ENCODE measurements around the gene KRT222.

DNA sequence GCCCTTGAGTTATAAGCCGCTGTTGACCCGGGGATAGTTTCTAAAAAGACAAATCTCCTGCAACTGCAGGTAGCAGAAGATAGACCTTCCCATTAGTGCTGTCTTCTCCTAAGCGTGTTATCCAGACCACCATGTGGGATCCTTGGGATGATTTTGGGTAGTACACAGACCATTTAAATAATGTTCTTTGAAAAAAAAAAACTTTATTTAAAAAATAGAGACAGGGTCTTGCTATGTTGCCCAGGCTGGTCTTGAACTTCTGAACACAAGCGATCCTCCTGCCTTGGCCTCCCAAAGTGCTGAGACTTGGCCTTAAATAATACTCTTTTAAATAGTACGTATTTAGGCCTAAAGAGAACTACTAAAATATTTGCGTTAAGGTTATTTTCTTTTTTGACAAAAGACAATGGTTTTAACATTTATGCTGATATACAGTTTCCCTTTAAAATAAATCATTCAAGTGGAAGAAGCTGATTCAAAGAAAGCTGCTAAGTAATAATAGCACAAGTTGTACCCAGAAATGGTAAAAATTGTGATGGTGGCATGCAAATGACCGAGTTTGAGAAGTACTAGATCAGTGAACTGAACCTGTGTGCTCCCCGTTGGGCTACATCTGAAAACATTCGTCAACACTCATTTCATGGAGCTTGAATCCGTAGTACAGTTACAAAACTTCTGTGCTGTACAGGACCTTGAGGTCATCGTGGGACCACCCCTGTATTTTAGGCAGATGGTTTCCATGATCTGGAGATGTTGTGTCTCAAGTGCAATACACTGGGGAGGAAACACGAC, 41.4 kb downstream of the KRT222 start:
- TF ChIP-seq, protein P1, sequence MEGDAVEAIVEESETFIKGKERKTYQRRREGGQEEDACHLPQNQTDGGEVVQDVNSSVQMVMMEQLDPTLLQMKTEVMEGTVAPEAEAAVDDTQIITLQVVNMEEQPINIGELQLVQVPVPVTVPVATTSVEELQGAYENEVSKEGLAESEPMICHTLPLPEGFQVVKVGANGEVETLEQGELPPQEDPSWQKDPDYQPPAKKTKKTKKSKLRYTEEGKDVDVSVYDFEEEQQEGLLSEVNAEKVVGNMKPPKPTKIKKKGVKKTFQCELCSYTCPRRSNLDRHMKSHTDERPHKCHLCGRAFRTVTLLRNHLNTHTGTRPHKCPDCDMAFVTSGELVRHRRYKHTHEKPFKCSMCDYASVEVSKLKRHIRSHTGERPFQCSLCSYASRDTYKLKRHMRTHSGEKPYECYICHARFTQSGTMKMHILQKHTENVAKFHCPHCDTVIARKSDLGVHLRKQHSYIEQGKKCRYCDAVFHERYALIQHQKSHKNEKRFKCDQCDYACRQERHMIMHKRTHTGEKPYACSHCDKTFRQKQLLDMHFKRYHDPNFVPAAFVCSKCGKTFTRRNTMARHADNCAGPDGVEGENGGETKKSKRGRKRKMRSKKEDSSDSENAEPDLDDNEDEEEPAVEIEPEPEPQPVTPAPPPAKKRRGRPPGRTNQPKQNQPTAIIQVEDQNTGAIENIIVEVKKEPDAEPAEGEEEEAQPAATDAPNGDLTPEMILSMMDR (IDR thresholded peaks at IDR 0.05 in 4 of 5, conservative IDR thresholded peaks at IDR 0.05 in 1 of 5) = no peak
- no peak for TF ChIP-seq POLR2A (IDR thresholded peaks at IDR 0.05)
